Activated T-cell treated with anti-CD3 and anti-CD28 coated beads, Interleukin-2, amount 50 U/mL, for 72 hours (primary cell): ENCODE results near the gene EYA2. TPM values are rescaled to one million over a fixed set of nuclear protein-coding genes. Genes with fewer than 3 reads are reported as not detected.
"Not testable (repeated sequence)": the region's sequence is repeated elsewhere in the genome, so short reads cannot be mapped to it uniquely, and the experiment has no call there.

ENCODE experiments used
- ATAC-seq, 2 donors: fragments of 150-1000 bp; cut with Tn5 transposase; replicated peaks in 1 of 2; 2 replicates each; pipeline ENCODE4 v1.10.0; 2021; ENCODE audit warnings: moderate library complexity in 2 of 2, mild to moderate bottlenecking in 1 of 2
- DNase-seq, 2 donors: peaks; one replicate each; pipeline ENCODE4 v3.0.0; 2021 to 2022; ENCODE audit warnings: mixed read lengths in 1 of 2
- H3K27ac Mint-ChIP-seq: one replicate; pipeline ENCODE4 v1.8.0; 2022; ENCODE audit warnings: mild to moderate bottlenecking, moderate library complexity, mixed read lengths
- H3K27me3 Mint-ChIP-seq: one replicate; pipeline ENCODE4 v1.8.0; 2022; ENCODE audit warnings: low read depth, mixed read lengths
- H3K36me3 Mint-ChIP-seq, 2 donors: one replicate each; pipeline ENCODE4 v1.8.0; 2022; ENCODE audit warnings: mixed read lengths in 2 of 2, mild to moderate bottlenecking in 1 of 2; ENCODE audit not compliant: insufficient read depth in 2 of 2
- H3K4me1 Mint-ChIP-seq: one replicate; pipeline ENCODE4 v1.8.0; 2022; ENCODE audit warnings: low read depth, mixed read lengths
- H3K4me3 Mint-ChIP-seq, 2 donors: one replicate each; pipeline ENCODE4 v1.8.0; 2022; ENCODE audit warnings: mild to moderate bottlenecking in 2 of 2, mixed read lengths in 2 of 2, moderate library complexity in 2 of 2
- H3K9me3 Mint-ChIP-seq, 2 donors: one replicate each; pipeline ENCODE4 v1.8.0; 2022; ENCODE audit warnings: mixed read lengths in 2 of 2
- total RNA-seq, 2 donors: library from RNA; stranded (reverse); gene quantifications; one replicate each; pipeline ENCODE4 v1.2.3, GENCODE V29; 2022

EYA2 gene
- total RNA-seq, 2 donors from 2014 or later = 0.12 TPM; not detected in 1

DNA sequence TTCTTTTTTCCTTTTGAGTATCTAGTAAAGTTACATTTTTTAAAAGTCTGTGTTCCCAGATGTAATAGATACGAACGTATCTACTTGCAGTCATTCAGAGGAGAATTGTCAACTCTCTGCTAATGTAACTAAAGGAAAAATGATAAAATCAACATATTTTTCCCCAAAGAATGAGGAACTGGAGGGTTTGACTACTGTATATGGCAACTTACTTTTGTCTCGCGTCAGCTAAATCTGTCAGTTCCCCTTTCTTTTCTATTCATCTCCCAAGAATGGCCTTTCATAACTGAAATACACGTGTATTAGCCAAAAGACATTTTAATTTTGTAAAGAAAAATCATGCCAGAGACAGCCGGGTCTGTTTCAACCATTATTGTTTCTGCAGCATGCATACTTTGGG is 5.4 kb downstream of the EYA2 start:
- no peaks in the 10 kb centered on the region for H3K4me1 Mint-ChIP-seq
- DNase-seq (no peak), ATAC-seq (no peak)
- H3K9me3 Mint-ChIP-seq = no peaks in the 10 kb centered on the region
- H3K36me3 Mint-ChIP-seq = no peaks in the 10 kb centered on the region
- no peak overlapping the region for H3K27ac Mint-ChIP-seq
- peaks cover 42% of the 10 kb centered on the region for H3K27me3 Mint-ChIP-seq
- H3K4me3 Mint-ChIP-seq = no peak overlapping the region

DNA sequence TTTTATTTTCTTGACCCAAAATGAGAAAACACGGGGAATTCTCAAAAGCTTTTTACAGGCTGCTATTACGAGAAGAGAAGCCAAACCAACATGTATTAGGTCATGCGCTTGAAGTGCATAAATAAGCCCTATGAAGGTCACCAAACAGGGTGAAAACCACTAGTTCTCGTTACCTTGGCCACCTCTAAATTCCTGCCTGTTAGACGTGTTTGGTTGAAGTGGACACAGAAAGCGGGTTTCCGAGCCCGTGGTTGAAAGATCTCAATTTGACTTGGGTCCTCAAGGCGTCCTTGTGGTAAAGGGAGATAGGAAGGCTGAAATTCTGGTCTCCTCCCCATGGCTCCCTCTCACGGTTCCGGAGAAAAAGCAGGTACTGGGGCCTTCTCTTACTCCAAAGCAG is 6.2 kb downstream of the EYA2 start:
- no peaks in the 10 kb centered on the region for H3K4me1 Mint-ChIP-seq
- DNase-seq (no peak), ATAC-seq (no peak)
- H3K27ac Mint-ChIP-seq = no peak overlapping the region
- H3K4me3 Mint-ChIP-seq = no peak overlapping the region
- H3K27me3 Mint-ChIP-seq = peaks cover 35% of the 10 kb centered on the region
- H3K9me3 Mint-ChIP-seq = no peaks in the 10 kb centered on the region
- H3K36me3 Mint-ChIP-seq = no peaks in the 10 kb centered on the region

DNA sequence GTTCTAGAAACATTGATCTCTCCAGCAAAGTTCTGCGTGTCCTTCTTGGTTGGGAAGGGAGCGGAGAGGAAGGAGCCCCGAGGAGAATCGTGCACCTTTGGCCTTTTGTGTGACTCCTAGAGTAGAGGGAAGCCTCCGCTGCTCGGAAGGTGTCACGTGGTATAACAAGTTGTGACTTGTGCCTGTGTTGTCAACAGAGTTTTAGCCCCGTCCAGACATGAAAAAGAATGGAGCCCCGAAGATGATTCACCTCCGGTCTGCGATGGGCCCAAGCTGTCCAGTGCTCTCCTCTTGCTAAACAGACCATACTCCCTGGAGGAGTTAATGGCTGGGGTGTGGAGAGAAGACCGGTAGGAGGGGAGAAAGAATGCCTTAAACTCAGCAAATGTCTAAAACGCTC is 7.0 kb downstream of the EYA2 start:
- Mint-ChIP-seq H3K36me3 (no peaks in the 10 kb centered on the region), H3K9me3 (no peaks in the 10 kb centered on the region), H3K4me3 (no peak overlapping the region), H3K4me1 (no peaks in the 10 kb centered on the region), H3K27me3 (peaks cover 26% of the 10 kb centered on the region), H3K27ac (no peak overlapping the region)
- ATAC-seq (no peak), DNase-seq (no peak)

DNA sequence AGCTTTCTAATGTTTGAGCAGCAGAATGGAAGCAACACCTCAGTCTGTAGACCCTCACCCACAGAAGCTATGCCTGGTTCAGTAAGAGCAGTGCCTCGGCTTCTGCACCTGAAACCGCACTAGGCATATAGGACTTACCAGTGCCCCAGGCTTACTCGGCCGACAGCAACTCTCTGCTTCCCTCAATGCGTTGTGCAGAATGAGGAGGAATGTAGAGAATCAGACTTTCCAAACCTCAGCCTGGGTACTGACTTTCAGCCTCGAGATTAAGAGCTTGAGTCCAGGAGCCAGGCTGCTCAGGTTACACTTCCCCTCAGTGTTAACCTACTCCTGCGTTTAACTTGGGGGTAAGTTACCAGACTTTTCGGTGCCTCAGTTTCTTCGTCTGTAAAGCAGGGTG is 8.6 kb downstream of the EYA2 start:
- Mint-ChIP-seq H3K36me3 (no peaks in the 10 kb centered on the region), H3K4me3 (no peak overlapping the region), H3K27ac (no peak overlapping the region), H3K27me3 (peaks cover 13% of the 10 kb centered on the region), H3K4me1 (no peaks in the 10 kb centered on the region), H3K9me3 (no peaks in the 10 kb centered on the region)
- no peak for DNase-seq
- no peak for ATAC-seq

DNA sequence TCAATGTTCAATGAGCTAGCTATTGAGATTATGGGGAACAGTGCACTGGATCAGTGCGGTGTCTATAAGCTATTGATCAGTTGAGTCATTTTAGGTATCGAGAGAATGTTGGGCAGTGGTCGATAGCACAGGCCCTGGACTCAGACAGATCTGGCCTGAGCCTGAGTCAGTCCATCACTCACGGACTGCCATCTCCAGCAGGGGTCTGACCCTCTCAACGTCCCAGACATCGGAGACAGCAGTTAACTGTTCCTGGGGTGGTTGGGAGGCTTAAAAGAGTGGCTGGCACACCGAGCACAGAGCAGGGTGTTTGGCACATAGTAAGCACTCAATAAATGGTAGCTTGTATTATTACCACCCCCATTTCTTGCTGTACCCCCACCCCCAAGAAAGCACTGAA is 9.3 kb downstream of the EYA2 start:
- H3K4me3 Mint-ChIP-seq = no peak overlapping the region
- DNase-seq (no peak), ATAC-seq (no peak)
- no peaks in the 10 kb centered on the region for H3K9me3 Mint-ChIP-seq
- no peak overlapping the region for H3K27ac Mint-ChIP-seq
- no peaks in the 10 kb centered on the region for H3K4me1 Mint-ChIP-seq
- H3K27me3 Mint-ChIP-seq = peaks cover 8% of the 10 kb centered on the region
- no peaks in the 10 kb centered on the region for H3K36me3 Mint-ChIP-seq

DNA sequence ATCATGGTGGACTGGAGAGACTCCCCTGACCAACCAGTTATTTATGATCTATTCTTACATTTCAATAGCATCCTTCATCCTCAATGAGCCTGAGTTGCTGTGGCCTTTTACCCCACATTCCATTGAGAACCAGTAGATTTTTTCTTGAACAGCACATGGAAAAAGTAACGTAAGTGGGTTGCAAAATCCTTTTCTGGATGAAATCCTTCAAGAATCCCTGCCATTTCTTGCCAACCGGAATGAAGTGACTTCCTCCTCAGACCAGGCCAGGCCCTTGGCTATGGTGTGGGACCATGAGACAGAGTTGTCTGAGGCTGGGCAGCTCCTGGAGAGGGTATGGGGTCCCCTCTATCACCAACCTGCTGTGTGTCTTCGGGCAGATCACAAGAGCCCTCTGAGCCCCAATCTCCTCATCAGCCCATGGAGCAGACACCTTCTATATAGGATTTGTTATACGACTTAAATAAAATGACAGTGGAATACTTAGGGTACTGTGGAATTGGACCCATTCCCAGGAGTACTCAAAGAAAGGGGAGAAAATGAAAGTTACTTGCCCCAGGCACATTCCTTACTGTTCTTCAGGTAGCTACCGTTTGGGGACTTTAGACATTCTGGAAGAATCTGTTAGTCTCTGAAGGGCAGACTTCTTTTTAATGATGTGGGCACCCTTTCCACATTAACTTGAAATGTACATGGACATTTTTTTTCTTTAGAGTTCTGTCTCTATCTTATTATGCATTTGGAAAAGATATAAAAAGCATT is 10.9 kb downstream of the EYA2 start:
- Mint-ChIP-seq H3K36me3 (no peaks in the 10 kb centered on the region), H3K27ac (no peak overlapping the region)

DNA sequence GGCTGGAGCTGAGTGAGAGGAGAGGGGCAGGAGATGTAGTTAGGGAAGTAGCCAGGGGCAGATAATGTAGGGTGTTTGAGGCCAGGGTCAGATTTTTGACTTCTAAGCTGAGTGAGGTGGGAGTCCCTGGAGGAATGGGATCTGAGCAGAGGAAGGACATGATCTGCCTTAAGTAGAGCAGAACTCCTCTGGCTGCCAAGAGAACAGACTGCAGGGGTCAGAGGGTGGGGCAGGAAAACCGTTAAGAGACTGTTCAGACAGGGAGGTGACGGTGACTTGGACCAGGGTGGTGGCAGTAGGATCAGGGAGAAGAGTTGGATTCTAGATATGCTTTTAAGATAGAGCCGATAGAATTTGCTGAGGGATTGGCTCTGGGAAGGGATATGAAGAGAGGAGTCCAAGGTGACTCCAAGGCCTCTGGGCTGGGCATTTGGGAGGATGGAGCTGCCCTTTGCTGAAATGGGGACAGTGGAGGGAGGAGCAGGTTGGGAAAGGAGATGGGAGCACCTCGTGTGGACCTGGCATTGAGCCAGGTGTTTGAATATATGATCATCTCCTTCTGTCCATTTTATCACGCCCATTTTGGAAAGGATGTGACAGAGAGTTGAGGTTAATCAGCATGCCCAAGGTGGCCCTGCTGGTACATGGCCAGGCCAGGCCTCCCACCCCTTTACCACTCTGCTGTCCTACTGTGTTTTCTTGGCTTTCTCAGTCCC is 18.8 kb downstream of the EYA2 start:
- H3K27me3 Mint-ChIP-seq = peaks cover 7% of the 10 kb centered on the region
- ATAC-seq = no peak
- DNase-seq = no peak
- H3K4me1 Mint-ChIP-seq = no peaks in the 10 kb centered on the region
- no peak overlapping the region for H3K27ac Mint-ChIP-seq
- H3K4me3 Mint-ChIP-seq = no peak overlapping the region
- peaks cover 0 to 3% of the 10 kb centered on the region in 2 donors for H3K9me3 Mint-ChIP-seq
- no peaks in the 10 kb centered on the region for H3K36me3 Mint-ChIP-seq

More for the DNA sequence above, 10.9 kb downstream of the EYA2 start:
- Mint-ChIP-seq H3K4me3 (no peak overlapping the region), H3K9me3 (no peaks in the 10 kb centered on the region), H3K27me3 (no peaks in the 10 kb centered on the region), H3K4me1 (no peaks in the 10 kb centered on the region)
- no peak for DNase-seq
- ATAC-seq = no peak

DNA sequence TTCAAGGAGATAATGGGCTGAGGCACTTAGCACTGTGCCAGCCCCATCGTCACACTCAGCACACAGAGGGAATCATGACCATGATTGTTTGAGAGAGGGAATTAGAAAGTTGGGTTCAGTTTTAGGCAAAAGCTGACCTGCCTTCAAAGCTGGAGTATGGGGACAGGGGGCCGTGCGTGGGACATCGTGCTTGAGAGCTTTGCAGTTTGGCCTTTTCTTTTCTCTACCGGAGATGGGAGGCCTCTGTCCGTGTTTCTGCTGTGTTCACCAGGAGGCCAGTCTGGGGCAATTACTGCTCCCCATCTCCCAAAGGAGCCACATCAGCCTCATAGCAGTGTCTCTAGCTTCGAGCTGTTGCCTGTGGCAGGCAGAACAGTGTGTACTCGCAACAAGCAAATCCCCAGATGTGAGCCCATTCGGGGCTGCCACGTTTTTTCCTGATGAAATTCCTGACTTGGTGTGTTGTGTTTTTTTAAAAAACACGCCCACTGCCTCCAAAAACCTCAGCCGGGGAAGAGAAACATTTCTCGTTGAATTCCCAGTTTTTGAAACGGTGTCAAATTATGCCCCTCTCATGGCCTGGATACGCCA is 20.2 kb downstream of the EYA2 start:
- H3K27me3 Mint-ChIP-seq = peaks cover 7% of the 10 kb centered on the region
- no peak overlapping the region for H3K27ac Mint-ChIP-seq
- H3K9me3 Mint-ChIP-seq = peaks cover 0 to 3% of the 10 kb centered on the region in 2 donors
- H3K36me3 Mint-ChIP-seq = no peaks in the 10 kb centered on the region
- H3K4me1 Mint-ChIP-seq = no peaks in the 10 kb centered on the region
- DNase-seq (no peak), ATAC-seq (no peak)
- no peak overlapping the region for H3K4me3 Mint-ChIP-seq

DNA sequence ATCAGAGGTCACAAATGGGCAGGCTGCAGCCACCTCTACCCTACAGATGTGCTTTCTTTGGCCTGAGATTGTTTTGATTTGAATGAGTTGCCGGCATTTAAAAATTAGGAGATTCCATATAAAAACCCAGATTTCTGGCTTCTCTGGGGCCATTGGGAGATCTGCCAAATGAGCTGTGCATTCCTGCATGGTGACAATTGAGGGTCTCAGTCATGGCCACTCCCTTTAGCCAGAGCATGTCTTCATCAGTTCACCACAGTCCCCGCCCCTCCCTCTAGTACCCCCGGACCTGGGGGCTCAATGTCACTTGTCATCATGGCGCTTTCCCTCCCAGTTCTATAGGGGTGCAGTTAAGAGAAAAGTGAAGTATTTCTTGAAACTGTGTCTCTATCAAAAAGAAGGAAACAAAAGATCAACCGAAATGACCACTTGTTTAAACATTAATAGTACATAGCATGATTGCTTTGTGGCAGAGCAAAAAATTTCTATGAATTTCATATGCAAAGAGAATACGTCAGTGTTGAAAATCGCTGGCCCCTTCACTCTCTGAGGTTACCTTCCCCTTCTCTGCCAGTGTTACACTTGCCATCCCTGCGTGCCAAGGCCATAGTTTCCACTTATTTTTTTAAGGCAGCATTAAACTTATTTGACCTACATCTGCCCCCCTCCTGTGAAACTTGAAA is 21.1 kb downstream of the EYA2 start:
- Mint-ChIP-seq H3K4me3 (no peak overlapping the region), H3K27ac (no peak overlapping the region), H3K4me1 (no peaks in the 10 kb centered on the region), H3K36me3 (no peaks in the 10 kb centered on the region), H3K9me3 (peaks cover 0 to 3% of the 10 kb centered on the region in 2 donors), H3K27me3 (peaks cover 7% of the 10 kb centered on the region)
- DNase-seq (no peak), ATAC-seq (no peak)

DNA sequence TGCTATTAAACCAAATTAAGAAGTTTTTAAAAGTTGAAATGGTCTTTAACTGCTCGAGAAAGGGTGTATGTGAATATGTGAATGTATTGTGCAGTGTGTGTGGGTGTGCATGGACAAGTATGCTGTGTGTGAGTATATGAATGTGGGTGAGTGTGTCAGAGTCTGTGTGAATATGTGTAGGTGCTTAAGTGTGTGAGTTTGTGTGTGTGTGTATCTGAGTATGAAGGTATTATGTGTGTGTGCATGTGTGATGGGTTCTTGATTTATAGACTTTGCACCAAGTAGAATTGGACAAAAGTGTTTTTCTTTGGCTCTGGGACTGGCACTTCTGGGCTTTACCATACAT is 21.6 kb downstream of the EYA2 start:
- peaks cover 7% of the 10 kb centered on the region for H3K27me3 Mint-ChIP-seq
- H3K27ac Mint-ChIP-seq = no peak overlapping the region
- ATAC-seq (no peak), DNase-seq (no peak)
- H3K4me1 Mint-ChIP-seq = no peaks in the 10 kb centered on the region
- H3K4me3 Mint-ChIP-seq = no peak overlapping the region
- H3K36me3 Mint-ChIP-seq = no peaks in the 10 kb centered on the region
- H3K9me3 Mint-ChIP-seq = peaks cover 0 to 3% of the 10 kb centered on the region in 2 donors

DNA sequence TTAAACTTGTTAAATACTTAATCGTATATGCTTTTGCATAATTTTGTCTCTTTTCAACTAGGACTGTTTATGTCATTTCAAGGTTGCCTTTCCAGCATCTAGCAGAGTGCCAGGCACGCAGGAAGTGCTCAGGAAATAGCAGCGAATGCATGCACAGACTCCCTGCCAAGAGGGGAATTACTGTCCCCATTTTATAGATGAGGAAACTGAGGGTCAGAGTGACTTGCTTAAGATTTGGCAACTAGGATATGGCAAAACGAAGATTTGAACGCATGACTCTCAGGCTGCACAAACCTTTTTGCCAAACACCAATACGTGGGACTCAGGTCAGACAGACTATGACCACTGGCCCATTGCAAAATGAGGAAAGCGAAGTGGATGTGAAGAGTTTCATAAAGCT is 22.5 kb downstream of the EYA2 start:
- peaks cover 5% of the 10 kb centered on the region for H3K27me3 Mint-ChIP-seq
- no peaks in the 10 kb centered on the region for H3K4me1 Mint-ChIP-seq
- DNase-seq = no peak
- H3K4me3 Mint-ChIP-seq = no peak overlapping the region
- no peak for ATAC-seq
- H3K36me3 Mint-ChIP-seq = no peaks in the 10 kb centered on the region
- no peak overlapping the region for H3K27ac Mint-ChIP-seq
- peaks cover 0 to 3% of the 10 kb centered on the region in 2 donors for H3K9me3 Mint-ChIP-seq

DNA sequence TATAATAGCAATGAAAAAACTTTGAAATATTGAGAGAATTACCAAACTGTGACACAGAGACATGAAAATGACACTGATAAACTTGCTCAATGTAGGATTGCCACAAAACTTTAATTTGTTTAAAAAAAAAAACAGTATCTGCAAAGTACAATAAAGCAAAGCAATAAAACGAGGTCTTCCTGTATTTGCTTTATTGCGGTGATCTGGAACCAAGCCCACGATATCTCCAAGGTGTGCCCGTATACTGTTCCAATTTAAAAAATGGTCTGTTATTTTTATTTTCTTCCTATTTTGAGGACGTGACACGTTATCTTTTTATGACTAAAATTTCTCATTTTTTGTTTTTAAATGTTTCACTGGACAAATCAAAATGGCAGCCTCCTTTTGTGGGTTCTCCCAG is 25.5 kb downstream of the EYA2 start:
- peaks cover 10% of the 10 kb centered on the region for H3K27me3 Mint-ChIP-seq
- no peak overlapping the region for H3K4me3 Mint-ChIP-seq
- H3K27ac Mint-ChIP-seq = no peak overlapping the region
- no peak for ATAC-seq
- H3K36me3 Mint-ChIP-seq = no peaks in the 10 kb centered on the region
- H3K9me3 Mint-ChIP-seq = no peaks in the 10 kb centered on the region
- H3K4me1 Mint-ChIP-seq = no peaks in the 10 kb centered on the region
- DNase-seq = no peak

DNA sequence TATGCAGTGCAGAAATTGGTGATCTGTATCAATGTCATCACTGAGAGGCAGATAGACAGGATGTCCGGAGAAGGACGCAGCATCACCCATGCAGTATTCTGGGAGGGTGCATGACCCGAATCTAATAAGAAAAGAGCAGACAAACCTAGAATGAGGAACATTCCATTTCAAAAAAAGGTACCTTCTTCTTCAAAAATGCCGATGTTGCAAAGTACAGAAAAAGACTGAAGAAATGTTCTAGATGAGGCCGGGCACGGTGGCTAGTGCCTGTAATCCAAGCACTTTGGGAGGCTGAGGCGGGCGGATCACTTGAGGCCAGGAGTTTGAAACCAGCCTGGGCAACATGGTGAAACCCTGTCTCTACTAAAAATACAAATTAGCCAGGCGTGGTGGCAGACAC is 28.2 kb downstream of the EYA2 start:
- ATAC-seq, H3K9me3 Mint-ChIP-seq, H3K4me1 Mint-ChIP-seq, DNase-seq, H3K36me3 Mint-ChIP-seq, H3K4me3 Mint-ChIP-seq, H3K27ac Mint-ChIP-seq: not testable (repeated sequence)
- peaks cover 17% of the 10 kb centered on the region for H3K27me3 Mint-ChIP-seq
